DOHH2 (cell line): ENCODE results near the gene LENEP.
"Not testable (repeated sequence)": the region's sequence is repeated elsewhere in the genome, so short reads cannot be mapped to it uniquely, and the experiment has no call there.

Experiments
- H3F3A ChIP-seq: fragments of 200-600 bp; sonication (generic), shearing (Covaris generic); 2 replicates; pipeline ENCODE4 v1.6.0; 2016; ENCODE audit warnings: antibody characterized with exemption, mild to moderate bottlenecking; ENCODE audit not compliant: control insufficient read depth, insufficient read depth
- H3K27ac ChIP-seq: fragments of 200-600 bp; sonication (generic); 2 replicates; pipeline ENCODE4 v1.5.1; 2014; ENCODE audit warnings: low read depth, mild to moderate bottlenecking, low read length, moderate library complexity
- H3K27me3 ChIP-seq: fragments of 200-600 bp; sonication (generic); 2 replicates; pipeline ENCODE4 v1.6.1; 2014; ENCODE audit warnings: mild to moderate bottlenecking, low read length, mixed read lengths; ENCODE audit not compliant: control insufficient read depth
- H3K36me3 ChIP-seq: fragments of 200-600 bp; sonication (generic); 2 replicates; pipeline ENCODE4 v1.6.1; 2014; ENCODE audit warnings: mild to moderate bottlenecking, low read length, moderate library complexity, mixed read lengths; ENCODE audit not compliant: control insufficient read depth
- H3K4me1 ChIP-seq: fragments of 200-600 bp; sonication (generic); 2 replicates; pipeline ENCODE4 v1.6.1; 2014; ENCODE audit warnings: mild to moderate bottlenecking, low read length, mixed read lengths; ENCODE audit not compliant: control insufficient read depth
- H3K4me2 ChIP-seq: fragments of 200-600 bp; sonication (generic); 2 replicates; pipeline ENCODE4 v1.6.0; 2014; ENCODE audit warnings: mild to moderate bottlenecking, low read length, moderate library complexity
- H3K4me3 ChIP-seq: fragments of 200-600 bp; sonication (generic); 2 replicates; pipeline ENCODE4 v1.5.1; 2014; ENCODE audit warnings: mild to moderate bottlenecking, low read length, mixed read lengths
- H3K79me2 ChIP-seq: fragments of 200-600 bp; sonication (generic); 2 replicates; pipeline ENCODE4 v1.6.1; 2014; ENCODE audit warnings: mild to moderate bottlenecking, low read length, mixed read lengths; ENCODE audit not compliant: control insufficient read depth
- H3K9me2 ChIP-seq: fragments of 200-600 bp; sonication (generic); replicated peaks from 2 replicates; pipeline ENCODE4 v1.6.1; 2014; ENCODE audit warnings: mild to moderate bottlenecking, low read length, mixed read lengths; ENCODE audit not compliant: control insufficient read depth
- H3K9me3 ChIP-seq: fragments of 200-600 bp; sonication (generic); 2 replicates; pipeline ENCODE4 v1.6.1; 2014; ENCODE audit warnings: antibody characterized with exemption, low read length, mixed read lengths; ENCODE audit not compliant: control insufficient read depth, insufficient read depth
- H4K20me1 ChIP-seq: fragments of 200-600 bp; sonication (generic); 2 replicates; pipeline ENCODE4 v1.6.0; 2014; ENCODE audit warnings: low read depth, mild to moderate bottlenecking, antibody characterized with exemption, low read length, moderate library complexity; ENCODE audit not compliant: control insufficient read depth, insufficient read depth
- CTCF ChIP-seq: fragments of 200-600 bp; sonication (generic); IDR thresholded peaks from one replicate; pipeline ENCODE4 v1.5.1; 2014; ENCODE audit warnings: antibody characterized with exemption, mild to moderate bottlenecking, low read depth, low read length; ENCODE audit not compliant: poor library complexity, severe bottlenecking
- EZH2phosphoT487 ChIP-seq: fragments of 200-600 bp; sonication (generic); IDR thresholded peaks from 2 replicates; pipeline ENCODE4 v1.6.1; 2017; ENCODE audit warnings: borderline replicate concordance, mild to moderate bottlenecking, antibody characterized with exemption, low read length, moderate library complexity, mixed read lengths

The LENEP gene

GRCh38 chr1:154983776-154984466 lies 9.5 kb upstream of the LENEP start:
- peaks cover 88% of the 10 kb centered on the region for H3K79me2 ChIP-seq
- peak overlapping the region; percentile 35 for H3K27ac ChIP-seq

DNA sequence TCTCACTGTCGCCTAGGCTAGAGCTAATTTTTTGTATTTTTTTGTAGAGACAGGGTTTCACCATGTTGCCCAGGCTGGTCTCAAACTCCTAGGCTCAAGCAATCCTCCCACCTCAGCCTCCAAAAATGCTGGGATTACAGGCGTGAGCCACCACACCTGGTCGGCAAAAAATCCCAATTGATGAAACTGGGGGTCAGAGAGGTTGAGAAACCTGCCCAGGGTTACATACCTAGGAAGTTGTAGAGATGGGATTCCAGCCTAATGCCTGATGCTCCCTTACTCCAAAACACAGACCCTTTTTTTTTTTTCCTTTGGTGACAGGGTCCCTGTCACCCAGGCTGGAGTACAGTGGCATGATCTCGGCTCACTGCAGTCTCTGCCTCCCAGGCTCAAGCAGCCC lies 6.7 kb upstream of the LENEP start:
- Histone ChIP-seq H3K79me2 (peaks cover 69% of the 10 kb centered on the region), H3K4me1 (peaks cover 17% of the 10 kb centered on the region), H3K36me3 (peaks cover 53% of the 10 kb centered on the region)
- H3K4me3 ChIP-seq, H3K4me2 ChIP-seq, H3F3A ChIP-seq, H4K20me1 ChIP-seq, H3K9me2 ChIP-seq, H3K9me3 ChIP-seq, H3K27me3 ChIP-seq, H3K27ac ChIP-seq: not testable (repeated sequence)

More at GRCh38 chr1:154983776-154984466, 9.5 kb upstream of the LENEP start:
- Histone ChIP-seq H3K27me3 (no peaks in the 10 kb centered on the region), H3K4me3 (peak overlapping the region; percentile 84), H3K36me3 (peaks cover 57% of the 10 kb centered on the region), H4K20me1 (peaks cover 9% of the 10 kb centered on the region; the same call in 1 of the 2 replicates), H3K9me2 (no peaks in the 10 kb centered on the region), H3F3A (peaks cover 9% of the 10 kb centered on the region), H3K4me2 (peak overlapping the region; percentile 80), H3K9me3 (no peaks in the 10 kb centered on the region), H3K4me1 (peaks cover 25% of the 10 kb centered on the region)
- TF ChIP-seq CTCF (no peak), EZH2phosphoT487 (no peak)

DNA sequence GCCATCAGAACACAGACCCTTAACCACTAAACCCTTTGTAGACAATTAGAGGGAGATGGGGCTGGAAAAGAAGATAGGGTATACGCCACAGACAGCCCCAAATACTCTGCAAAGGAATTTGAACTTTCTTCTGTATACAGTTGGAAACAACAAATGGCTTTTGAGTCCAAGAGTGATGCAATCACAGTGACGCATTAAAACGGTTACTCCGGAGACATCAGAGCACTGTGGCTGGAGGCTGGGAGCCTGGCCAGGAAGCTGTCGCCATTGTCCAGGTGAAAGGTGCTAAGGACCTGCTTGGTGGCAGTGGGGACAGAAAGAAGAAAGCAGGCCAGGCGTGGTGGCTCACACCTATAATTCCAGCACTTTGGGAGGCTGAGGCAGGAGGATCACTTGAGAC lies 6.1 kb upstream of the LENEP start:
- TF ChIP-seq EZH2phosphoT487: no peak
- TF ChIP-seq CTCF: no peak
- H3K27ac ChIP-seq: no peak overlapping the region
- H3K4me2 ChIP-seq: no peak overlapping the region
- H3K79me2 ChIP-seq: peaks cover 64% of the 10 kb centered on the region
- no peak overlapping the region for H3K4me3 ChIP-seq
- H4K20me1 ChIP-seq: peaks cover 9% of the 10 kb centered on the region; the same call in 1 of the 2 replicates
- H3K27me3 ChIP-seq: no peaks in the 10 kb centered on the region
- H3K9me3 ChIP-seq: no peaks in the 10 kb centered on the region
- peaks cover 16% of the 10 kb centered on the region for H3K4me1 ChIP-seq
- H3K9me2 ChIP-seq: no peaks in the 10 kb centered on the region
- no peaks in the 10 kb centered on the region; the same call in 1 of the 2 replicates for H3F3A ChIP-seq
- peaks cover 53% of the 10 kb centered on the region for H3K36me3 ChIP-seq

- no peak overlapping the region; the same call in 1 of the 2 replicates for H3K4me2 ChIP-seq
- H3K27ac ChIP-seq: no peak overlapping the region
- no peaks in the 10 kb centered on the region for H3K9me3 ChIP-seq
- H3K9me2 ChIP-seq: no peaks in the 10 kb centered on the region
- peaks cover 9% of the 10 kb centered on the region; the same call in 1 of the 2 replicates for H4K20me1 ChIP-seq
- H3K79me2 ChIP-seq: peaks cover 57% of the 10 kb centered on the region
- H3K4me3 ChIP-seq: no peak overlapping the region
- peaks cover 10% of the 10 kb centered on the region for H3K4me1 ChIP-seq
- TF ChIP-seq EZH2phosphoT487: no peak
- TF ChIP-seq CTCF: peak; percentile 21
- no peaks in the 10 kb centered on the region; the same call in 1 of the 2 replicates for H3F3A ChIP-seq
- H3K27me3 ChIP-seq: no peaks in the 10 kb centered on the region
- H3K36me3 ChIP-seq: peaks cover 53% of the 10 kb centered on the region
Measured at GRCh38 chr1:154988058-154988954, 5.1 kb upstream of the LENEP start.
